Sigmoid colon (tissue), 7 donors: ENCODE data around the gene VPREB1. TPM values are rescaled to one million over a fixed set of nuclear protein-coding genes. Genes with fewer than 3 reads are reported as not detected.

Experiments used
- DNase-seq: peaks from one replicate; pipeline ENCODE4 v3.0.0-alpha.2; 2019
- H3K27ac ChIP-seq, 4 donors: fragments of 200-600 bp; sonication (generic); one replicate each; pipeline ENCODE4 v1.5.1; 2016 to 2019; ENCODE audit warnings: mild to moderate bottlenecking in 1 of 4
- H3K27me3 ChIP-seq, 3 donors: fragments of 200-600 bp; sonication (generic); one replicate each; pipeline ENCODE4 v1.5.1; 2019; ENCODE audit warnings: mild to moderate bottlenecking in 1 of 3
- H3K36me3 ChIP-seq, 4 donors: fragments of 200-600 bp; sonication (generic); one replicate each; pipeline ENCODE4 v1.5.1; 2016 to 2019
- H3K4me1 ChIP-seq, 4 donors: fragments of 200-600 bp; sonication (generic); one replicate each; pipeline ENCODE4 v1.5.1; 2017 to 2019
- H3K4me3 ChIP-seq, 4 donors: fragments of 200-600 bp; sonication (generic); one replicate each; pipeline ENCODE4 v1.5.1; 2017 to 2019; ENCODE audit warnings: mild to moderate bottlenecking in 2 of 4, moderate library complexity in 1 of 4
- H3K9me3 ChIP-seq, 4 donors: fragments of 200-600 bp in 3 of 4; sonication (generic) in 3 of 4; one replicate each; pipeline versions ENCODE4 v1.5.1 to v1.6.1; 2013 to 2019
- CTCF ChIP-seq, 4 experiments: fragments of 450-650 bp in 3 of 4; fragments of 200-600 bp in 1 of 4; IDR thresholded peaks; one replicate each; pipeline ENCODE4 v1.5.1; 2016 to 2019; ENCODE audit warnings: antibody characterized with exemption in 4 of 4, mild to moderate bottlenecking in 3 of 4, moderate library complexity in 2 of 4
- EP300 ChIP-seq, 4 donors: sonication (generic); formaldehyde crosslinking; IDR thresholded peaks; one replicate each; pipeline ENCODE4 v1.6.1; 2017; ENCODE audit warnings: antibody characterized with exemption in 4 of 4
- POLR2A ChIP-seq, 2 donors: fragments of 450-650 bp; IDR thresholded peaks; one replicate each; pipeline ENCODE4 v1.6.1; 2016; ENCODE audit warnings: antibody characterized with exemption in 2 of 2, mild to moderate bottlenecking in 2 of 2, moderate library complexity in 2 of 2
- POLR2AphosphoS5 ChIP-seq, 4 donors: sonication (generic); formaldehyde crosslinking; IDR thresholded peaks; one replicate each; pipeline ENCODE4 v1.6.1; 2017; ENCODE audit warnings: antibody characterized with exemption in 4 of 4
- WGBS, 2 donors: extraction: QIAGEN DNeasy Blood & Tissue Kit; methylation state at CpG; one replicate each; pipeline ENCODE4 v1.1.7; 2013; 5-methylcytosine and 5-hydroxymethylcytosine counted together
- intact Hi-C: fragments of 100-400 bp; cut with DNase I; formaldehyde crosslinking; loops from one replicate; pipeline ENCODE4 v1.15.1; 2023
- polyA plus RNA-seq, 3 donors: library from polyadenylated mRNA; stranded (reverse); fragments of 200-250 nt; gene quantifications; one replicate each; pipeline ENCODE4 v1.2.3, GENCODE V29; 2013
- total RNA-seq, 4 donors: library from RNA; depleted of rRNA; stranded (reverse); fragments of >200 nt; gene quantifications; one replicate each; pipeline ENCODE4 v1.1.0, GENCODE V29; 2016
- donor health status: healthy with polysubstance abuse.
- donor health status: Bipolar disorder and iron deficiency.
- donor health status: healthy.

The VPREB1 gene
- total and polyA plus RNA-seq, 7 donors, result 1.9 TPM; not detected in 6

GRCh38 chr22:22239311-22239939 is 5.2 kb upstream of the VPREB1 start:
- 83 to 86% methylated on average over 13 of the region's 13 CpGs for WGBS, 2 donors

GRCh38 chr22:22241554-22241898 is 3.1 kb upstream of the VPREB1 start:
- no peaks in the 10 kb centered on the region for H3K9me3 ChIP-seq
- no peak for TF ChIP-seq EP300 (IDR thresholded peaks at IDR 0.05)
- TF ChIP-seq POLR2AphosphoS5 (IDR thresholded peaks at IDR 0.05), result no peak
- no peak for TF ChIP-seq POLR2A (IDR thresholded peaks at IDR 0.05)
- no peak for TF ChIP-seq CTCF (IDR thresholded peaks at IDR 0.05)
- WGBS, 2 donors, result 81 to 88% methylated on average over 6 to 7 of the region's 7 CpGs
- H3K27ac ChIP-seq, result no peak overlapping the region
- H3K4me3 ChIP-seq, result no peak overlapping the region
- DNase-seq, result no peak
- H3K36me3 ChIP-seq, result no peaks in the 10 kb centered on the region
- H3K27me3 ChIP-seq, result peaks cover 0 to 20% (median 0%) of the 10 kb centered on the region in 3 donors
- H3K4me1 ChIP-seq, result no peaks in the 10 kb centered on the region
- intact Hi-C loops, result no loop called here

More at GRCh38 chr22:22239311-22239939, 5.2 kb upstream of the VPREB1 start:
- H3K4me3 ChIP-seq, result no peak overlapping the region
- no peak overlapping the region for H3K27ac ChIP-seq
- TF ChIP-seq CTCF (IDR thresholded peaks at IDR 0.05) (no peak), EP300 (IDR thresholded peaks at IDR 0.05) (no peak), POLR2A (IDR thresholded peaks at IDR 0.05) (no peak), POLR2AphosphoS5 (IDR thresholded peaks at IDR 0.05) (no peak)
- no peaks in the 10 kb centered on the region for H3K36me3 ChIP-seq
- no peaks in the 10 kb centered on the region for H3K4me1 ChIP-seq
- peaks cover 0 to 20% (median 0%) of the 10 kb centered on the region in 3 donors for H3K27me3 ChIP-seq
- H3K9me3 ChIP-seq, result no peaks in the 10 kb centered on the region
- intact Hi-C loops, result no loop called here
- no peak for DNase-seq

GRCh38 chr22:22242488-22242887 is 2.1 kb upstream of the VPREB1 start:
- peaks cover 0 to 20% (median 0%) of the 10 kb centered on the region in 3 donors for H3K27me3 ChIP-seq
- no peaks in the 10 kb centered on the region for H3K4me1 ChIP-seq
- no peak overlapping the region for H3K4me3 ChIP-seq
- H3K27ac ChIP-seq, result no peak overlapping the region
- DNase-seq, result no peak
- intact Hi-C loops, result no loop called here
- 64 to 79% methylated on average over 2 of the region's 2 CpGs for WGBS, 2 donors
- TF ChIP-seq CTCF (IDR thresholded peaks at IDR 0.05) (no peak), POLR2AphosphoS5 (IDR thresholded peaks at IDR 0.05) (no peak), POLR2A (IDR thresholded peaks at IDR 0.05) (no peak), EP300 (IDR thresholded peaks at IDR 0.05) (no peak)
- no peaks in the 10 kb centered on the region for H3K36me3 ChIP-seq
- no peaks in the 10 kb centered on the region for H3K9me3 ChIP-seq

- H3K27ac ChIP-seq, result no peak overlapping the region
- TF ChIP-seq EP300 (IDR thresholded peaks at IDR 0.05) (no peak), CTCF (IDR thresholded peaks at IDR 0.05) (no peak), POLR2AphosphoS5 (IDR thresholded peaks at IDR 0.05) (no peak), POLR2A (IDR thresholded peaks at IDR 0.05) (no peak)
- intact Hi-C loops, result no loop called here
- H3K4me3 ChIP-seq, result no peak overlapping the region
- no peaks in the 10 kb centered on the region for H3K9me3 ChIP-seq
- no peaks in the 10 kb centered on the region for H3K36me3 ChIP-seq
- H3K4me1 ChIP-seq, result no peaks in the 10 kb centered on the region
- no peak for DNase-seq
- peaks cover 0 to 17% (median 0%) of the 10 kb centered on the region in 3 donors for H3K27me3 ChIP-seq
- 41 to 46% methylated on average over 6 of the region's 6 CpGs for WGBS, 2 donors
Observed at GRCh38 chr22:22243033-22243680, 1.4 kb upstream of the VPREB1 start.
